HEK293T (cell line): ENCODE results near the gene TRIM36.

Source experiments
- BHLHE40 ChIP-seq: fragments of 450-650 bp; IDR thresholded peaks from 2 replicates; pipeline ENCODE4 v1.6.1; 2016; ENCODE audit warnings: mild to moderate bottlenecking, moderate library complexity, borderline replicate concordance
- ELF4 ChIP-seq: fragments of 450-650 bp; IDR thresholded peaks from 2 replicates; pipeline ENCODE4 v1.6.1; 2017; ENCODE audit warnings: antibody characterized with exemption
- HDGF ChIP-seq: fragments of 450-650 bp; IDR thresholded peaks from 2 replicates; pipeline ENCODE4 v1.6.1; 2017; ENCODE audit warnings: antibody characterized with exemption, borderline replicate concordance
- NFRKB ChIP-seq: fragments of 450-650 bp; IDR thresholded peaks from 2 replicates; pipeline ENCODE4 v1.6.1; 2016; ENCODE audit warnings: mild to moderate bottlenecking, moderate library complexity
- SP1 ChIP-seq: fragments of 450-650 bp; IDR thresholded peaks from 2 replicates; pipeline ENCODE4 v1.6.1; 2017
- SUZ12 ChIP-seq: fragments of 450-650 bp; IDR thresholded peaks from 2 replicates; pipeline ENCODE4 v1.6.1; 2016; ENCODE audit warnings: mild to moderate bottlenecking
- TARDBP ChIP-seq: fragments of 450-650 bp; IDR thresholded peaks from 2 replicates; pipeline ENCODE4 v1.6.1; 2016
- TF ChIP-seq, protein P1 (sequence below): fragments of 450-650 bp; IDR thresholded peaks from 2 replicates; pipeline ENCODE4 v1.6.1; 2016

DNA sequence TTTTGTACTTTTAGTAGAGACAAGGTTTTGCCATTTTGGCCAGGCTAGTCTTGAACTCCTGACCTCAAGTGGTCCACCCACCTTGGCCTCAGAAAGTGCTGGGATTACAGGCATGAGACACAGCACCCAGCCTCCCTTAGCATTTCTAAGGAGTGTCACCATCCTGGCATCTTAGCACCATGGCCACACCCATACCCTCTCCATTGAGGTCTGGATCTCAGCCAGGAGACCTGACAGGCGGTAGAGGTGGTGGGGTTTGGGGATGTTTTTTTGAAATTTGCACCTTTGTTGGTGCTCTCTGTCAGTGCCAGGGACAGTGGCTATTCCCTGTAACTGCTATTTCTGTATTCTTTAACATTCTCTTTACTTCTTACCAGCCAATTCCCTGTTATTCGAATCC is 72.5 kb downstream of the TRIM36 start:
- TF ChIP-seq, protein P1, sequence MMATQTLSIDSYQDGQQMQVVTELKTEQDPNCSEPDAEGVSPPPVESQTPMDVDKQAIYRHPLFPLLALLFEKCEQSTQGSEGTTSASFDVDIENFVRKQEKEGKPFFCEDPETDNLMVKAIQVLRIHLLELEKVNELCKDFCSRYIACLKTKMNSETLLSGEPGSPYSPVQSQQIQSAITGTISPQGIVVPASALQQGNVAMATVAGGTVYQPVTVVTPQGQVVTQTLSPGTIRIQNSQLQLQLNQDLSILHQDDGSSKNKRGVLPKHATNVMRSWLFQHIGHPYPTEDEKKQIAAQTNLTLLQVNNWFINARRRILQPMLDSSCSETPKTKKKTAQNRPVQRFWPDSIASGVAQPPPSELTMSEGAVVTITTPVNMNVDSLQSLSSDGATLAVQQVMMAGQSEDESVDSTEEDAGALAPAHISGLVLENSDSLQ: no peak
- TF ChIP-seq SP1 (no peak), BHLHE40 (no peak), TARDBP (no peak), SUZ12 (no peak), NFRKB (no peak), HDGF (no peak), ELF4 (no peak)
